GM23248 (cell line): ENCODE results near the gene NPBWR2.

Experiments
- EZH2 ChIP-seq: fragments of 200-600 bp; sonication (generic); IDR thresholded peaks from 2 replicates; pipeline ENCODE4 v1.6.1; 2018; ENCODE audit warnings: antibody characterized with exemption, mild to moderate bottlenecking; ENCODE audit not compliant: insufficient read depth, poor library complexity, severe bottlenecking
- EZH2phosphoT487 ChIP-seq: fragments of 200-600 bp; sonication (generic); IDR thresholded peaks from 2 replicates; pipeline ENCODE4 v1.6.1; 2018; ENCODE audit warnings: antibody characterized with exemption, moderate library complexity, mild to moderate bottlenecking, low read depth; ENCODE audit not compliant: insufficient read depth

DNA sequence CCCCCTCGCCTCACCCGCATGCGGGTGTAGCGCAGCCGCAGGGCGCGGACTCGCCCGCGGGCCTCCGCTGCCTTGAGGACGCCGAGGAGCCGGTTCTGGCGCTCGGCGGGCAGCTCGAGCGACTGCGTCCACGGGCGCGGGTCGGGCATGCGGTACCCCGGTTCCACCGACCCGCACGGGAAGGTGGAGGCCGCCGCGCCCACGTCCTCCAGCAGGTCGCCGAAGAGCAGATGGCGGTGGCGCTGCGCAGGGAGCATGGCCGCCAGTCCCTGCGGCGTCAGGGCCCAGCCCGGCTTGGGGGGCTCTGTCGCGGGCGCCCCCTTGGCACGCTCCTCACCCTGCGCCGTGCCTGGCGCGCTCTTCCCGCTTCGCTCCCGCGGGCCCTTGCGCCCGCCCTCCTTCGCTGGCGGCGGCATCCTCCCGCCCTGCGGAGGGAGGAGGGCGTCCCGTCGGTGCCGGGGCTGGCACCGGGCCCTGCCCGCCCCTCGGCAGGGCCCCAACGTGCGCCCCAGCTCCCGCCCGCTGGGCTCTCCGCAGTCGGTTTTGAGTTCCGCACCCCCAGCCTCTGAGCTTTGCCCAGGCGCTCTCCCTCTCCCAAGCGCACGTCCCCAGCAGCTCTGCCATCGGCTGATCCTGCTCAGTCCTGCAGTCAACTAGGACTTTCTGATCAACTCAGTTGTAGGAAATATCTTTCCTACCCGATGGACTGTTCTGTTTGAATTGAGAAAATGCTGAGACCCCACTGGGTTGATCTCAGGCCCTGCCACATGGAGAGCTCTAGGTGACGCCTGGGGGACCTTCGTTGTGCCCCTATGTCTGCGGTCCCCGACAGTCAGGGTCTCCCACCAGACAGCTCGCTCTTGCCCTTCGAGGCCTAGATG is 23.3 kb downstream of the NPBWR2 start, which contains the start of gene LKAAEAR1:
- TF ChIP-seq EZH2: peak; percentile 87
- TF ChIP-seq EZH2phosphoT487: no peak
